Transverse colon (tissue), 4 donors: Measurements from ENCODE around the gene RHOT2. TPM values are rescaled to one million over a fixed set of nuclear protein-coding genes. Genes with fewer than 3 reads are reported as not detected.

Source experiments
- DNase-seq: peaks from one replicate; pipeline ENCODE4 v3.0.0-alpha.2; 2019
- H3K27ac ChIP-seq, 4 donors: fragments of 200-600 bp; sonication (generic); 2 replicates each; pipeline ENCODE4 v1.5.1; 2016 to 2018; ENCODE audit warnings: inconsistent platforms in 4 of 4
- H3K27me3 ChIP-seq: fragments of 200-600 bp; sonication (generic); 2 replicates; pipeline ENCODE4 v1.5.1; 2017; ENCODE audit warnings: inconsistent platforms
- H3K36me3 ChIP-seq, 4 donors: fragments of 200-600 bp; sonication (generic); 2 replicates each; pipeline ENCODE4 v1.5.1; 2017 to 2019; ENCODE audit warnings: inconsistent platforms in 4 of 4
- H3K4me1 ChIP-seq, 4 donors: fragments of 200-600 bp; sonication (generic); 2 replicates each; pipeline ENCODE4 v1.5.1; 2017 to 2020; ENCODE audit warnings: inconsistent platforms in 4 of 4
- H3K4me3 ChIP-seq, 4 donors: fragments of 200-600 bp; sonication (generic); 1 replicate in 1 of 4; 2 replicates in 3 of 4; pipeline versions ENCODE4 v1.5.1 to v1.6.1; 2017 to 2019; ENCODE audit warnings: inconsistent platforms in 4 of 4
- H3K9me3 ChIP-seq, 2 donors: fragments of 200-600 bp; sonication (generic); 2 replicates each; pipeline ENCODE4 v1.5.1; 2017 to 2019; ENCODE audit warnings: inconsistent platforms in 2 of 2
- CTCF ChIP-seq, 5 experiments: fragments of 200-600 bp in 3 of 5; fragments of 450-650 bp in 2 of 5; sonication (generic) in 3 of 5; IDR thresholded peaks; 1 replicate in 2 of 5; 2 replicates in 3 of 5; pipeline ENCODE4 v1.5.1; 2016 to 2017; ENCODE audit warnings: antibody characterized with exemption in 5 of 5, inconsistent platforms in 3 of 5, mild to moderate bottlenecking in 2 of 5, moderate library complexity in 1 of 5
- EP300 ChIP-seq: sonication (generic); formaldehyde crosslinking; IDR thresholded peaks from one replicate; pipeline ENCODE4 v1.6.1; 2017; ENCODE audit warnings: antibody characterized with exemption, low read depth
- POLR2A ChIP-seq: fragments of 450-650 bp; IDR thresholded peaks from one replicate; pipeline ENCODE4 v1.6.1; 2016; ENCODE audit warnings: antibody characterized with exemption, mild to moderate bottlenecking, moderate library complexity
- POLR2AphosphoS5 ChIP-seq, 3 donors: sonication (generic); formaldehyde crosslinking; IDR thresholded peaks; one replicate each; pipeline ENCODE4 v1.6.1; 2016; ENCODE audit warnings: antibody characterized with exemption in 3 of 3
- WGBS, 2 donors: methylation state at CpG; one replicate each; pipeline ENCODE4 v1.1.5; 2018; ENCODE audit warnings: low coverage in 1 of 2; 5-methylcytosine and 5-hydroxymethylcytosine counted together
- in situ Hi-C, 4 donors: fragments of 200-750 bp; cut with MboI; loops; one replicate each; pipeline versions ENCODE4 v1.15.0 to v1.15.1; 2017; ENCODE audit warnings: low sequenced_read_pairs in 3 of 4, low pct_ligation_motif_present in 1 of 4, low pct_unique_long_range_greater_than_20kb in 1 of 4
- intact Hi-C: fragments of 100-400 bp; cut with DNase I; formaldehyde crosslinking; loops from one replicate; pipeline ENCODE4 v1.15.1; 2023; ENCODE audit warnings: low total_unique reads
- total RNA-seq, 4 donors: library from RNA; depleted of rRNA; stranded (reverse); fragments of >200 nt; gene quantifications; one replicate each; pipeline ENCODE4 v1.1.0, GENCODE V29; 2016

Gene RHOT2
- total RNA-seq, 4 donors from 2014 or later, result 133 to 386 (median 259) TPM

- 0 to 12% methylated on average over 1 to 15 of the region's 16 CpGs for WGBS, 2 donors
- peak; percentile 34 for DNase-seq
- Histone ChIP-seq H3K9me3 (no peaks in the 10 kb centered on the region), H3K4me3 (peak overlapping the region; percentile 37 to 83 (median 68)), H3K27ac (peak overlapping the region; percentile 90 to 94 (median 93)), H3K27me3 (peaks cover 27% of the 10 kb centered on the region), H3K36me3 (no peaks in the 10 kb centered on the region), H3K4me1 (peaks cover 30 to 54% (median 49%) of the 10 kb centered on the region in 4 donors)
- in situ Hi-C loops, result loop anchor here in 1 of 4 donors (10.0 kb wide), 1 partner anchor 65 kb away; the partner anchor contains the start of genes CHTF18 and RPUSD1
- intact Hi-C loops, result no loop called here
- TF ChIP-seq CTCF (IDR thresholded peaks at IDR 0.05) (peak in 3 of 5 experiments; percentile 6 to 18 (median 10)), EP300 (no peak)
Measured at GRCh38 chr16:719815-720446, 52.0 kb downstream of the RHOT2 start.

GRCh38 chr16:720447-720989, 52.6 kb downstream of the RHOT2 start:
- Histone ChIP-seq H3K4me3 (peak overlapping the region; percentile 37 to 83 (median 68)), H3K27me3 (peaks cover 31% of the 10 kb centered on the region), H3K4me1 (peaks cover 30 to 51% (median 46%) of the 10 kb centered on the region in 4 donors), H3K27ac (peak overlapping the region; percentile 90 to 94 (median 93)), H3K9me3 (no peaks in the 10 kb centered on the region), H3K36me3 (no peaks in the 10 kb centered on the region)
- in situ Hi-C loops (no loop called here), intact Hi-C loops (no loop called here)
- WGBS, 2 donors, result 3% methylated on average over 6 of the region's 38 CpGs; no CpG with 5 or more reads in 1 of the 2 donors
- peak; percentile 46 for DNase-seq
- no peak for TF ChIP-seq POLR2A
- no peak for TF ChIP-seq POLR2AphosphoS5 (IDR thresholded peaks at IDR 0.05)
- TF ChIP-seq EP300, result no peak

- peak; percentile 91 for DNase-seq
- peak in 1 of 5 experiments; percentile 21 for TF ChIP-seq CTCF (IDR thresholded peaks at IDR 0.05)
- no peak for TF ChIP-seq EP300
- TF ChIP-seq POLR2AphosphoS5 (IDR thresholded peaks at IDR 0.05), result peak; percentile 24 to 86 (median 75)
- Histone ChIP-seq H3K27me3 (peaks cover 31% of the 10 kb centered on the region), H3K4me3 (peak within 1 kb of the TSS; percentile 37 to 83 (median 68)), H3K36me3 (no peaks in the 10 kb centered on the region), H3K9me3 (no peaks in the 10 kb centered on the region), H3K4me1 (peaks cover 26 to 47% (median 42%) of the 10 kb centered on the region in 4 donors), H3K27ac (peak within 1 kb of the TSS; percentile 90 to 94 (median 93))
- WGBS, 2 donors, result 23% methylated on average over 36 of the region's 106 CpGs; no CpG with 5 or more reads in 1 of the 2 donors
- in situ Hi-C loops, result no loop called here
- intact Hi-C loops, result no loop called here
Measured at GRCh38 chr16:720990-721764, 53.2 kb downstream of the RHOT2 start, which contains the start of gene ANTKMT. Gene ANTKMT (plus strand): TSS chr16:721146. CDS start chr16:721275, 129 bp downstream.

- WGBS, 2 donors, result 87% methylated on average over 39 of the region's 51 CpGs; no CpG with 5 or more reads in 1 of the 2 donors
- Histone ChIP-seq H3K36me3 (no peaks in the 10 kb centered on the region), H3K9me3 (no peaks in the 10 kb centered on the region), H3K27me3 (peaks cover 30% of the 10 kb centered on the region), H3K27ac (peak overlapping the region; percentile 90 to 94 (median 93)), H3K4me1 (peaks cover 26 to 47% (median 43%) of the 10 kb centered on the region in 4 donors), H3K4me3 (peak overlapping the region in 3 of 4 donors; percentile 64 to 83 (median 72))
- no peak for DNase-seq
- in situ Hi-C loops (no loop called here), intact Hi-C loops (no loop called here)
- TF ChIP-seq CTCF (IDR thresholded peaks at IDR 0.05) (no peak), EP300 (no peak), POLR2AphosphoS5 (IDR thresholded peaks at IDR 0.05) (no peak), POLR2A (no peak)
Measured at GRCh38 chr16:721765-722540, 54.0 kb downstream of the RHOT2 start.
